Activated effector memory CD4-positive, alpha-beta T cell treated with Interleukin-2 at 50 U/mL for 16 hours (primary cell): ENCODE data around the gene SNAP29.
"Not testable (repeated sequence)": the region's sequence is repeated elsewhere in the genome, so short reads cannot be mapped to it uniquely, and the experiment has no call there.

ENCODE experiments used
- DNase-seq: peaks from one replicate; pipeline ENCODE4 v3.0.0-alpha.2; 2020

Gene SNAP29

DNA sequence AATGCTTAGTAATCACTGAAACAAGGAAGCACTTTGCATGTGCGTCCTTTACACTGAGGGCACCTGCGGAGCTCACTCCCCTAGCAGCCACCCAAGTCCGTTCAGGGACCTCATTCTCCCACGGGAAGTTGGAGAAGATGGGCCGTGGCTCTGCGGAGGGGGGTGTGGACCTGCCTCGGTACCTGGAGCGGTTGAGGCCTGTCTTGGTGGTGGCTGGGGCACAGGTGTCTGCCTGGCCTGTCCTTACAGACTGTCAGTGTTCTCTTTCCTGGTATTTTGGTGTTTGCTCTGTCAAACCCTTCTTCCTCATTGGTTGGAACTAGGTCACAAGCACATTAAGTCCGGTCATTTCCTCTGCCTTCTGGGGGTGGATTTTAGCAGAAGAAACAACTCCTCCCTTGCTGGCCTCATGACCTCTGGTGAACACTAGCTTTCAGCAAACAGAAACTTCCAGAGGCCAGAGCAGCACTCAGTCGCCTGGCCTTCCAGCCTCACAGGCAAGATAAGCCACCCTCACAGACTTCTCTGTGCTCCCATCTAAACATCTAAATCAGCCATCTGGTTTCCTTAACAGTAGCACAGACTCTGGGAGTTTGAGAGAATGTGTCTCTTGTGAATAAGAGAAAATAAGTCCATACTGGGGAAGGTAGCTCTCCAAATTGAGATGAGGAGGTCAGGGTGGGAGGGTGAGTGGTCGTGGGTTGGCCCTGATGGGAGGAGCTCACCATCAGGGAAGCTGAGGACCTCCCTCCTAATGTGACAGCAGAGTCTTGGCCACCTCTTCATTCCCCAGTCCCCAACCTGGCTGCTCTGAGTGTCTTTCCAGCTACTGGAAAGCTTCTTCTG lies 8.6 kb downstream of the SNAP29 start:
- DNase-seq = no peak

GRCh38 chr22:20868025-20868962 lies 9.5 kb downstream of the SNAP29 start:
- DNase-seq = no peak

DNA sequence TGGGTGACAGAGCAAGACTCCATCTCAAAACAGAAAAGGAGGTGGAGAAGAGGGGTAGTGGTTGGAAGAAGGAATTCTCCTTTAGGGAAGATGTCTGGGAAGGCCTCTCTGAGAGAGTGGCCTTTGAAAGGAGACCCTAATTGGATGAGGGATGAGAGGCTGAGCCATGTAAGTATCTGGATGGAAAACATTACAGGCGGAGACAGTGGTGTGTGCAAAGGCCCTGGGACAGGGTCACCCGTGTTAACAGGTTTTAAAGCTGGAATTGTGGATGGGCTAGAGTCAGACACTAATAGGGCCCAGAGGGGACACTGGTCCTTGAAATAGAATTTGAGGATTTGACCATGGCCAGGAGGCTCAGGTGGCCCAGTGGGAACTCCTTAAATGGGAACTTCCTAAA lies 10.4 kb downstream of the SNAP29 start:
- no peak for DNase-seq

DNA sequence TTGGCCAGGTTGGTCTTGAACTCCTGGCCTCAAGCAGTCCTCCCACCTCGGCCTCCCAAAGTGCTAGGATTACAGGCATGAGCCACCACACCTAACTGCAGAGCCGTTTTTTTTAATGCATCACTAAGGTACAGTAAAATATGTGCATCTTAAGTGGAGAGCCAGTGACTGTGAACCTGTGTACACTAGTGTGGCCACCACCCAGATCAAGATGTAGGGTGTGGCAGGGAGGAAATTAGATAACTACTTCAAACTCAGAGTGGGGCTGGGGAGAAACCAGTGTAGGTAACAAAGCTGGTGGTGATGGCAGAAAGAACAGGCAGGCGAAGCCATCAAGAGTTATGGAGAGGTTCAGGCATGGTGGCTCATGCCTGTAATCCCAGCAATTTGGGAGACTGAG lies 14.4 kb downstream of the SNAP29 start:
- DNase-seq = no peak

GRCh38 chr22:20875296-20875695 lies 16.5 kb downstream of the SNAP29 start:
- no peak for DNase-seq

- DNase-seq = no peak
These were observed 18.9 kb downstream of the SNAP29 start for GRCh38 chr22:20877715-20878114.

- DNase-seq = no peak
These were observed 22.4 kb downstream of the SNAP29 start for GRCh38 chr22:20881231-20881630.

DNA sequence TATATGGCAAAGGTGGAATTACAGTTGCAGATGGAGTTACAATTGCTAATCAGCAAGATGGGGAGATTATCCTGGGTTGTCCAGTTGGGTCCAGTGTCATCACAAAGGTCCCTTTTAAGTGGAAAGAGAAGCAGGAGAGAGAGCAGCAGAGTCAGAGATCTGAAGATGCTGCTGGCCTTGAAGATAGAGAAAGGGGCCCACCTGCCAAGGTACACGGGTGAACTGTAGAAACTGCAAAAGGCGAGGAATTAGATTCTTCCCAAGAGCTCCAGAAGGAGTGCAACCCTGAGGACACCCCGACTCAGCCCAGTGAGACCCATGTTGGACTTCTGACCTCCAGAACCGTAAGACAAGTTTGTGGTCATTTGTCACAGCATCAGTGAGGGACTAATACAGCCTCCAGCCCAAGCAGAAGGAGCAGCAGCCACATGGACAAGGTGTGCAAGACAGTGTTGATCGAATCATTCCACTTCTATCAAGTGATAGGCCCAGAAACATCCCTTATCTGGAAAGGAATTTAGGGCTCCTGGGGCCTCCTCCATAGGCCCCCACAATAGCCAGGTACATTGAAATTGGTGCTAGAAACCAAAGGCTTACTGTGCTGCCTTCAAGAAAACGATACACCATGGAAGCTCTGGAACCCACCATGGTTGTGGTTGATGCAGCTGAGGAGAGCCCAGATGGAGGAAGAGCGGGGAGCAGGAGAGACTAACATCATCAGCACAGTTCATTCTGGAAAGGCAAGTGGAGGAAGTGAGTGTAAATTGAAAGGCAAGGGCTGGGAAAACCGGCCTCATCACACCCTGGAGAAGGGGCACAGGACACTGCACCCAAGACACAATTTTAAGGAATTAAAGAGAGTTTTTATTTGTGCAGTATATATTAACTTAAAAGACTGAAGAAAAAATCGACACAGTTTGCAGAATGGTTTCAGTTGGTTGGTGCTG lies 23.3 kb downstream of the SNAP29 start:
- DNase-seq = no peak

DNA sequence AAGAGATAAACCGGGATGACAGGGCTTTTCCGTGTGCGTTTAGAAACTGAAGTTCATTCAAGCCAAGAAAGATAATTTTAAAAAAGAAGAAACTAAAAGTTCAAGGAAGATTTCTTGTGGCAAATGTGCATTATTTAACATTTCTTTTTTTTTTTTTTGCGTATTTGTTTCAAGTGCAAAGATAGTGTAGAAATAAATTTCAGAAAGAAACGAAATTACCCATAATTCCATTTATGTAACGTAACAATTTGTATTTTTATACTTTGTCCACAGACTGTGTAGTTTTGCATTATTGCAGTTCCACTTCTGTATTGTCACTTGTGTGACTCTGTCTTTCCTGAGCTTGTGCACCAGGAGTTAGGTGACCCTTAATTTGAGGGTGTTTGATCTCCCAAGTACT lies 24.0 kb downstream of the SNAP29 start:
- no peak for DNase-seq

DNA sequence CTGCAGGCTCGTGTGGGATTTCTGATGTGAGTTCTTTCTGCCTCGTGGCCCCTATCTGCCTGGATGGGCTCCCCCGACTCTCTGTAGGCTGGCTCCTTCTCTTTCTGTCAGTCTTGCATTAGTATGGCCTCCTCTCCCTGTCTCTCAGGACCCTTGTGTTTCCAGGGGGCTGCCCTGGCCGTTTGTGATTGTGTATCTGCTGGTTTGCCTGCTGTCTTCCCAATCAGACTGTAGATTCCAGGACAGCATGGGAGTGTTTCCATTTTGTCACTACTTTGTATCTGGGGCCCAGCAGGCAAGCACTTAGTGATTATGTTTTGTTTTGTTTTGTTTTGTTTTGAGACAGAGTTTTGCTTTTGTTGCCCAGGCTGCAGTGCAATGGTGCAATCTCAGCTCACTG lies 25.6 kb downstream of the SNAP29 start:
- DNase-seq = no peak

DNA sequence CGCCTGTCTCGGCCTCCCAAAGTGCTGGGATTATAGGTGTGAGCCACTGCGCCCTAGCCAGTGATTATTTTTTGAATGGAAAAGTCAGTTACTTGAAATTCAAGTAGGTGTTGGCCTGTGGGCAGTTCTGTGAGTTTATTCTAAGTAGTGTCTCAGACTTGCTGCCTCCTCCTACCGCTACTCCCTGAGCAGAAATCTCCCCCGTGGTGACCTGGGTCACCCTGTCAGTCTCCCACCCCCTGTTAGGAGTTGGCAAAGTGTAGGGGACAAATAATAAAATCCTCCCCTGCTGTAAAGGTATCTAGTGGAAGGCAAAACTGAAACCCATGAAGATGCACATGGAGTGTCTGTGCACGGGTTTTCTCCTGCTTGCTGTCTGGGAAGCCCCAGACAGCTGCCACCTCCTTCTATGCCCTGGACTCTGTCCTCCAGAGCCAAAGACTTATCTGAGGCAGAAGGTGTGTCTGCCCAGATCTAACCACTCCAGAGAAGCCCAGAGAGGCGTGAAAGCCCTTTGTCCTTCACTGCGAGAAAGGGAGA lies 26.3 kb downstream of the SNAP29 start:
- DNase-seq = no peak

GRCh38 chr22:20885557-20886323 lies 26.9 kb downstream of the SNAP29 start:
- no peak for DNase-seq

GRCh38 chr22:20887375-20887774 lies 28.6 kb downstream of the SNAP29 start:
- DNase-seq = no peak

DNA sequence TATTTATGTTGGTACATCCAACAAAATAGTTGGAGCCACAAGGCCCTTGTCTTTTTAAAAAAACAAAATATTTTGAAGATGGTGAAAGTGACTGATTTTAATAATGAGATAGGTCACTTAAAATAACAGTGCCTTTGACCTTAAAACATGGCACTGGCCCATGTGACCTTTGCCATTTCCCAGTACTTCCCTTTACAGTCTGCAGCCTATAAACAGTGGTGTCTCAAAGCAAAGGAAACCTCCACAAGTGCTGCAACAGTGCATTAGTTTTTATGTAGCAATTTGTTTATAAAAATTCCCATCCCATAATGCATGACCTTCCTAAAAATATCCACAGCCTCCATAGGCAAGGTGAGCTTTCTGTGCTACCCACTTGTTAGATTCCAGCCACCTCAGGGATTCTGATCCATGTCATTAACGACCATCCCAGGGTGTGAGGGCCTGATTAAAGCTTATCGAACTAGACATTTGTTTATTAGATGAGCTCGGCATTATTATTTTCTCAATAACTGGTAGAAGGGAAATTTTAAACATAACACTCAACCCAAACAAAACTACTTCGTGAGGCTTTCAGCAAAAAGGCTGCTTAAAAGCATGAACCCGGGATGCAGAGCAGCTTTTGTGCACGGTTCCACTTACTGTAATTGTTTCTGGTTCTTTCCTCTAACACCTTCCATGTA lies 30.4 kb downstream of the SNAP29 start:
- DNase-seq = no peak

- DNase-seq = no peak
These were observed 31.2 kb downstream of the SNAP29 start for GRCh38 chr22:20889904-20890540.

- DNase-seq = no peak
These were observed 32.2 kb downstream of the SNAP29 start for GRCh38 chr22:20890975-20891374.

DNA sequence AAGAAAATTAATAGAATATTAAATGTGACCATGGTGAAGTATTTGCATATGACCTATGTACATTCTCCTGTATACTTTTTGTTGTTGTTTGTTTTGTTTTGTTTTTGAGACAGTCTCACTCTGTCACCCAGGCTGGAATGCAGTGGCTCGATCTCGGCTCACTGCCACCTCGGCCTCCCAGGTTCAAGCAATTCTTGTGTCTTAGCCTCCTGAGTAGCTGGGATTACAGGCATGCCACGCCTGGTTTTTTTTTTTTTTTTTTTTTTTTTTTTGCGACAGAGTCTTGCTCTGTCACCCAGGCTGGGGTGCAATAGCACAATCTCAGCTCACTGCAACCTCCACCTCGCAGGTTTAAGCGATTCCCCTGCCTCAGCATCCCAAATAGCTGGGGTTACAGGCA lies 38.9 kb downstream of the SNAP29 start:
- DNase-seq = not testable (repeated sequence)

- DNase-seq = no peak
These were observed 41.1 kb downstream of the SNAP29 start for GRCh38 chr22:20899827-20900423.

DNA sequence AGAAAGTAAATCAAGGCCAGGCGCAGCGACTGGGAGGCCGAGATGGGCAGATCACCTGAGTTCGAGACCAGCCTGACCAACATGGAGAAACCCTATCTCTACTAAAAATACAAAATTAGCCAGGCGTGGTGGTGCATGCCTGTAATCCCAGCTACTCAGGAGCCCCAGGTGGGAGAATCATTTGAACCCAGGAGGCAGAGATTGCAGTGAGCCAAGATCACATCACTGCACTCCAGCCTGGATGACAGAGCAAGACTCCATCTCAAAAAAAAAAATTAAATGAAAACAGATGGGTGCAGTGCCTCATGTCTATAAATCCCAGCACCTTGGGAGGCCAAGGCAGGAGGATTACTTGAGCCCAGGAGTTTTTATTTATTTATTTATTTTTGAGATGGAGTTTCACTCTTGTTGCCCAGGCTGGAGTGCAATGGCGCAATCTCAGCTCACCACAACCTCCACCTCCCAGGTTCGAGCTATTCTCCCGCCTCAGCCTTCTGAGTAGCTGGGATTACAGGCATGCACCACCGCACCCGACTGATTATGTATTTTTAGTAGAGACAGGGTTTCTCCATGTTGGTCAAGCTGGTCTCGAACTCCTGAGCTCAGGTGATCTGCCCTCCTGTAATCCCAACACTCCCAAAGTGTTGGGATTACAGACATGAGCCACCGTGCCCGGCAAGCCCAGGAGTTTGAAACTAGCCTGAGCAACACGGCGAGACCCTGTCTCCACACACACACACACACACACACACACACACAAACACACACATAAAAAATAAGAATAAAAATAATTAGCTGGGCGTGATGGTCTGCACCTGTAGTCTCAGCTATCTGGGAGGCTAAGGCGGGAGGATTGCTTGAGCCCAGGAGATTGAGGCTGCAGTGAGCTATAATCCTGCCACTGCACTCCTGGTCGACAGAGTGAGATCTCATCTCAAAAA lies 42.6 kb downstream of the SNAP29 start:
- DNase-seq = not testable (repeated sequence)
